Smooth muscle cell (in vitro differentiated cells): ENCODE data around the gene CCNY. TPM values are rescaled to one million over a fixed set of nuclear protein-coding genes. Genes with fewer than 3 reads are reported as not detected.

Experiments used
- DNase-seq: peaks from one replicate; lab custom pipeline; 2025; ENCODE audit not compliant: unreplicated experiment; lab: John Stamatoyannopoulos, UW
- H2AFZ ChIP-seq: fragments of 200-600 bp; sonication (generic); 2 replicates; pipeline ENCODE4 v1.6.0; 2016; ENCODE audit warnings: antibody characterized with exemption, low read depth, mild to moderate bottlenecking
- H3F3A ChIP-seq: fragments of 200-600 bp; sonication (generic); 2 replicates; pipeline ENCODE4 v1.6.0; 2017; ENCODE audit warnings: antibody characterized with exemption, low read depth
- H3K27ac ChIP-seq: fragments of 200-600 bp; sonication (generic); 2 replicates; pipeline ENCODE4 v1.5.1; 2016; ENCODE audit warnings: low read depth, mild to moderate bottlenecking
- H3K27me3 ChIP-seq: fragments of 200-600 bp; sonication (generic); 2 replicates; pipeline ENCODE4 v1.6.1; 2016; ENCODE audit warnings: low read depth, mild to moderate bottlenecking
- H3K36me3 ChIP-seq: fragments of 200-600 bp; sonication (generic); 2 replicates; pipeline ENCODE4 v1.5.1; 2016; ENCODE audit warnings: low read depth
- H3K4me1 ChIP-seq: fragments of 200-600 bp; sonication (generic); 2 replicates; pipeline ENCODE4 v1.5.1; 2016; ENCODE audit warnings: low read depth
- H3K4me2 ChIP-seq: fragments of 200-600 bp; sonication (generic); 2 replicates; pipeline ENCODE4 v1.6.0; 2016; ENCODE audit warnings: mild to moderate bottlenecking
- H3K4me3 ChIP-seq: fragments of 200-600 bp; sonication (generic); 2 replicates; pipeline ENCODE4 v1.5.1; 2016; ENCODE audit warnings: mild to moderate bottlenecking
- H3K79me2 ChIP-seq: fragments of 200-600 bp; sonication (generic); 2 replicates; pipeline ENCODE4 v1.6.0; 2016; ENCODE audit warnings: low read depth, mild to moderate bottlenecking
- H3K9ac ChIP-seq: fragments of 200-600 bp; sonication (generic); 2 replicates; pipeline ENCODE4 v1.6.0; 2016; ENCODE audit warnings: low read depth
- H3K9me3 ChIP-seq: fragments of 200-600 bp; sonication (generic); replicated peaks from 2 replicates; pipeline ENCODE4 v1.5.1; 2016; ENCODE audit warnings: low read depth
- H4K20me1 ChIP-seq: fragments of 200-600 bp; sonication (generic); 2 replicates; pipeline ENCODE4 v1.6.0; 2016; ENCODE audit warnings: low read depth
- CTCF ChIP-seq: fragments of 200-600 bp; sonication (generic); IDR thresholded peaks from 2 replicates; pipeline ENCODE4 v1.5.1; 2017; ENCODE audit warnings: borderline replicate concordance, mild to moderate bottlenecking, antibody characterized with exemption; ENCODE audit not compliant: insufficient read depth, poor library complexity, severe bottlenecking
- WGBS: methylation state at CpG from one replicate; pipeline ENCODE4 v1.1.7; 2016; ENCODE audit warnings: low lambda C conversion rate; 5-methylcytosine and 5-hydroxymethylcytosine counted together
- polyA plus RNA-seq: library from polyadenylated mRNA; unstranded; fragments of >200 nt; fragmentation: Nextera tagmentation; extraction: Ambion mirVana; gene quantifications from 2 replicates; pipeline ENCODE4 v1.2.1, GENCODE V29; 2016
- total RNA-seq: library from RNA; depleted of rRNA; stranded (reverse); fragments of >200 nt; gene quantifications from 2 replicates; pipeline ENCODE4 v1.2.3, GENCODE V29; 2014

Gene CCNY
- total and polyA plus RNA-seq, 2 experiments from 2014 or later = 46.9 to 57.5 TPM

- Histone ChIP-seq H4K20me1 (no peaks in the 10 kb centered on the region), H3F3A (no peaks in the 10 kb centered on the region), H3K4me2 (no peak overlapping the region), H3K27me3 (no peaks in the 10 kb centered on the region), H3K27ac (no peak overlapping the region), H3K79me2 (no peaks in the 10 kb centered on the region), H3K9ac (no peak overlapping the region), H3K4me3 (no peak overlapping the region), H3K36me3 (no peaks in the 10 kb centered on the region), H2AFZ (no peak overlapping the region), H3K9me3 (no peaks in the 10 kb centered on the region), H3K4me1 (no peaks in the 10 kb centered on the region)
- TF ChIP-seq CTCF = no peak
- no peak for DNase-seq
- 92% methylated on average over 1 of the region's 1 CpG for WGBS
Observed at GRCh38 chr10:35573796-35574195, 237.5 kb downstream of the CCNY start.

- Histone ChIP-seq H2AFZ (no peak overlapping the region), H3K4me1 (no peaks in the 10 kb centered on the region), H3K36me3 (no peaks in the 10 kb centered on the region), H3K79me2 (no peaks in the 10 kb centered on the region), H3K4me2 (peak overlapping the region; percentile 43), H3F3A (no peaks in the 10 kb centered on the region), H3K4me3 (no peak overlapping the region), H3K27me3 (no peaks in the 10 kb centered on the region), H3K9ac (no peak overlapping the region), H3K27ac (peak overlapping the region; percentile 66), H3K9me3 (no peaks in the 10 kb centered on the region), H4K20me1 (no peaks in the 10 kb centered on the region)
- TF ChIP-seq CTCF = peak; percentile 30
- no peak for DNase-seq
- WGBS = 36% methylated on average over 9 of the region's 9 CpGs
Observed at GRCh38 chr10:35574924-35575352, 238.6 kb downstream of the CCNY start.

- Histone ChIP-seq H3K36me3 (no peaks in the 10 kb centered on the region), H2AFZ (no peak overlapping the region), H3F3A (no peaks in the 10 kb centered on the region), H3K4me3 (no peak overlapping the region), H3K4me2 (no peak overlapping the region), H3K27ac (peak overlapping the region; percentile 66), H3K9me3 (no peaks in the 10 kb centered on the region), H3K79me2 (no peaks in the 10 kb centered on the region), H3K4me1 (no peaks in the 10 kb centered on the region), H3K9ac (no peak overlapping the region), H4K20me1 (no peaks in the 10 kb centered on the region), H3K27me3 (no peaks in the 10 kb centered on the region)
- no peak for TF ChIP-seq CTCF
- 96% methylated on average over 9 of the region's 9 CpGs for WGBS
- DNase-seq = no peak
Observed at GRCh38 chr10:35575640-35576039, 239.3 kb downstream of the CCNY start.

- no peak for DNase-seq
- Histone ChIP-seq H3K27ac (no peak overlapping the region), H3F3A (no peaks in the 10 kb centered on the region), H3K9me3 (no peaks in the 10 kb centered on the region), H3K9ac (no peak overlapping the region), H4K20me1 (no peaks in the 10 kb centered on the region), H2AFZ (no peak overlapping the region), H3K79me2 (no peaks in the 10 kb centered on the region), H3K4me2 (no peak overlapping the region), H3K4me3 (no peak overlapping the region), H3K36me3 (no peaks in the 10 kb centered on the region), H3K4me1 (no peaks in the 10 kb centered on the region), H3K27me3 (no peaks in the 10 kb centered on the region)
- WGBS = 95% methylated on average over 3 of the region's 3 CpGs
- no peak for TF ChIP-seq CTCF
Observed at GRCh38 chr10:35576730-35577129, 240.4 kb downstream of the CCNY start.
